ENCODE measurements around the gene CLMN. TPM values are rescaled to one million over a fixed set of nuclear protein-coding genes. Genes with fewer than 3 reads are reported as not detected.

Gene CLMN
- total and polyA plus RNA-seq, 2 of the 8 experiments (the other 6 are each of a cell fraction or from before 2014, with no cell fraction given), result 1.6 to 8.2 TPM

- TF ChIP-seq, protein P1, sequence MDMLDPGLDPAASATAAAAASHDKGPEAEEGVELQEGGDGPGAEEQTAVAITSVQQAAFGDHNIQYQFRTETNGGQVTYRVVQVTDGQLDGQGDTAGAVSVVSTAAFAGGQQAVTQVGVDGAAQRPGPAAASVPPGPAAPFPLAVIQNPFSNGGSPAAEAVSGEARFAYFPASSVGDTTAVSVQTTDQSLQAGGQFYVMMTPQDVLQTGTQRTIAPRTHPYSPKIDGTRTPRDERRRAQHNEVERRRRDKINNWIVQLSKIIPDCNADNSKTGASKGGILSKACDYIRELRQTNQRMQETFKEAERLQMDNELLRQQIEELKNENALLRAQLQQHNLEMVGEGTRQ (IDR thresholded peaks at IDR 0.05; ENCODE audit: low read length), result no peak
- TF ChIP-seq BACH1 (IDR thresholded peaks at IDR 0.05; ENCODE audit: low read length) (no peak), CTBP2 (IDR thresholded peaks at IDR 0.05; ENCODE audit: borderline replicate concordance, insufficient read depth, insufficient read length, low read length) (no peak), CBX8 (IDR thresholded peaks at IDR 0.05; ENCODE audit: borderline replicate concordance, low read depth, low read length) (no peak), KDM5A (IDR thresholded peaks at IDR 0.05; ENCODE audit: low read length) (no peak), EZH2 (IDR thresholded peaks at IDR 0.05; ENCODE audit: low read depth, low read length, severe bottlenecking) (no peak), RNF2 (IDR thresholded peaks at IDR 0.05; ENCODE audit: borderline replicate concordance, low read depth, low read length, missing control alignments, poor library complexity, severe bottlenecking) (no peak), ASH2L (IDR thresholded peaks at IDR 0.05; ENCODE audit: low read length) (no peak), CHD1 (IDR thresholded peaks at IDR 0.05; ENCODE audit: low read depth, low read length) (no peak), TCF12 (IDR thresholded peaks at IDR 0.05; ENCODE audit: low read depth, low read length) (no peak)
- TF ChIP-seq, protein P2, sequence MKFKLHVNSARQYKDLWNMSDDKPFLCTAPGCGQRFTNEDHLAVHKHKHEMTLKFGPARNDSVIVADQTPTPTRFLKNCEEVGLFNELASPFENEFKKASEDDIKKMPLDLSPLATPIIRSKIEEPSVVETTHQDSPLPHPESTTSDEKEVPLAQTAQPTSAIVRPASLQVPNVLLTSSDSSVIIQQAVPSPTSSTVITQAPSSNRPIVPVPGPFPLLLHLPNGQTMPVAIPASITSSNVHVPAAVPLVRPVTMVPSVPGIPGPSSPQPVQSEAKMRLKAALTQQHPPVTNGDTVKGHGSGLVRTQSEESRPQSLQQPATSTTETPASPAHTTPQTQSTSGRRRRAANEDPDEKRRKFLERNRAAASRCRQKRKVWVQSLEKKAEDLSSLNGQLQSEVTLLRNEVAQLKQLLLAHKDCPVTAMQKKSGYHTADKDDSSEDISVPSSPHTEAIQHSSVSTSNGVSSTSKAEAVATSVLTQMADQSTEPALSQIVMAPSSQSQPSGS (IDR thresholded peaks at IDR 0.05; ENCODE audit: low read length), result no peak
Observed at GRCh38 chr14:95346820-95347219, 27.1 kb upstream of the CLMN start (continued).

Measured in H1 (cell line).